ENCODE measurements around the gene CHST10.

DNA sequence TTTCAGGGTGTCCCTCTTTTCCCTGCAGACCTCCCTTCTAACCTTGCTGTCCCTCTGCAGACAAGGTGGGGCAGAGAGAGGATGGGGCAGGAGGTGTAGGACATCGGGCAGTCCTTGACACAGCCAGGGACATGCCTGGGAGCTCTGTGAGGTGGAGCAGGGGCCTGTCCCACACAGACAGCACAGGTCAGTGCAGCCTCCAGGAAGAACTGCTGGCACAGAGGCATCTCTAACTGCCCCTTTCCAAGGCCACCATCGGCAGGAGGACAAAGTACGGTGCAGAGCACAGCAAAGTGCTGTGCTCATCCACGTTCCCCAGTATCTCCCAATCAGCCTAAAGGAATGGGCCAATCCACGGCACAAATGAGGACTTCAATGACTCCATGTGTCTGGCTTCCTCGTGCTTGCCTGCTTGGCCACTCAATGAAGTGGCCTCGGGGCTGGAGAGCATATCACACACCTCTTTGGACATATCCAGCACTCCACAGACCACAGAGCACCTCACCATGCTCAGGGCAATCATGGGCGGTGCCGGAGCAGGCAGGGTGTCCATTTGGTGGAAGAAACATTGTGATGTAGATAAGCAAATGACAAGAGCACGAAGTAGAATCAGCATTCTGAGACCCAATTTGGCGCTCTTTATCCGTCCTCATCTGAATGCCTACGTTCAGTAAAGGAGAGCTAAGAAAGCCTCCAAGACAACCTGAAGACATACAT, 11.9 kb downstream of the CHST10 start:
- TF ChIP-seq, protein P1, sequence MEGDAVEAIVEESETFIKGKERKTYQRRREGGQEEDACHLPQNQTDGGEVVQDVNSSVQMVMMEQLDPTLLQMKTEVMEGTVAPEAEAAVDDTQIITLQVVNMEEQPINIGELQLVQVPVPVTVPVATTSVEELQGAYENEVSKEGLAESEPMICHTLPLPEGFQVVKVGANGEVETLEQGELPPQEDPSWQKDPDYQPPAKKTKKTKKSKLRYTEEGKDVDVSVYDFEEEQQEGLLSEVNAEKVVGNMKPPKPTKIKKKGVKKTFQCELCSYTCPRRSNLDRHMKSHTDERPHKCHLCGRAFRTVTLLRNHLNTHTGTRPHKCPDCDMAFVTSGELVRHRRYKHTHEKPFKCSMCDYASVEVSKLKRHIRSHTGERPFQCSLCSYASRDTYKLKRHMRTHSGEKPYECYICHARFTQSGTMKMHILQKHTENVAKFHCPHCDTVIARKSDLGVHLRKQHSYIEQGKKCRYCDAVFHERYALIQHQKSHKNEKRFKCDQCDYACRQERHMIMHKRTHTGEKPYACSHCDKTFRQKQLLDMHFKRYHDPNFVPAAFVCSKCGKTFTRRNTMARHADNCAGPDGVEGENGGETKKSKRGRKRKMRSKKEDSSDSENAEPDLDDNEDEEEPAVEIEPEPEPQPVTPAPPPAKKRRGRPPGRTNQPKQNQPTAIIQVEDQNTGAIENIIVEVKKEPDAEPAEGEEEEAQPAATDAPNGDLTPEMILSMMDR (conservative IDR thresholded peaks at IDR 0.05; ENCODE audit: low read depth, low read length), result no peak
- no peak for TF ChIP-seq EZH2 (IDR thresholded peaks at IDR 0.05; ENCODE audit: borderline replicate concordance, low read depth, low read length, poor library complexity, severe bottlenecking)
